ENCODE data around the gene HNRNPL. TPM values are rescaled to one million over a fixed set of nuclear protein-coding genes. Genes with fewer than 3 reads are reported as not detected.

The HNRNPL gene
- total and polyA plus RNA-seq, 10 of the 15 experiments (the other 5 are each of a cell fraction or from before 2014, with no cell fraction given), result 32.5 to 512 (median 306) TPM

GRCh38 chr19:38868551-38868950 lies 18.8 kb upstream of the HNRNPL start:
- 96% methylated on average over 6 of the region's 6 CpGs for WGBS (ENCODE audit: insufficient coverage, insufficient replicate concordance, low lambda C conversion rate, missing lambda C conversion rate)
- Histone ChIP-seq H3K4me1 (ENCODE audit: control insufficient read depth, insufficient read depth, low read length) (peaks cover 32% of the 10 kb centered on the region), H4K20me1 (ENCODE audit: control insufficient read depth, insufficient read depth) (no peaks in the 10 kb centered on the region), H3K4me3 (no peak overlapping the region), H3K4me2 (ENCODE audit: control insufficient read depth, insufficient read depth) (peak overlapping the region; percentile 96), H3K27me3 (replicated peaks in 1 of 2; ENCODE audit: control insufficient read depth in 2 of 2, insufficient read depth in 2 of 2, low read length in 1 of 2) (no peaks in the 10 kb centered on the region), H3K36me3 (ENCODE audit: control insufficient read depth in 2 of 2, insufficient read depth in 2 of 2, low read length in 1 of 2) (peaks cover 0 to 4% of the 10 kb centered on the region in 2 experiments; a peak in 1 of 4 replicates), H2AFZ (ENCODE audit: control insufficient read depth, low read depth, low read length) (no peak overlapping the region), H3K27ac (ENCODE audit: control insufficient read depth, insufficient read depth) (no peak overlapping the region), H3K79me2 (ENCODE audit: control insufficient read depth, insufficient read depth, low read length) (no peaks in the 10 kb centered on the region), H3K9me3 (replicated peaks; ENCODE audit: control insufficient read depth, insufficient read depth, low read length) (no peaks in the 10 kb centered on the region), H3K9ac (ENCODE audit: control insufficient read depth, insufficient read depth, low read length) (no peak overlapping the region)
- ChIA-PET CTCF (interaction anchor here (0.8 to 2.5 kb wide), 18 partner anchors 8 to 466 kb away, joined by 3 to 17 read pairs (median 6); partner anchors contain the start of genes ECH1, FAM98C, MRPS12 and RINL), SMC1A (ENCODE audit: uncharacterized antibody, unreplicated experiment) (interaction anchor here (0.8 to 4.6 kb wide), 15 partner anchors 8 to 466 kb away, joined by 3 to 39 read pairs (median 5); partner anchors contain the start of genes ECH1, FAM98C and RINL), POLR2A (interaction anchor here (0.6 to 9.7 kb wide), 10 partner anchors 8 to 1221 kb away, joined by 3 to 144 read pairs (median 11); partner anchors contain the start of genes ECH1, NFKBIB, PSMD8 and RINL), RAD21 (ENCODE audit: unreplicated experiment) (interaction anchor here (0.7 to 4.3 kb wide), 18 partner anchors 8 to 466 kb away, joined by 3 to 34 read pairs (median 6); partner anchors contain the start of genes ACTN4, ECH1, FAM98C and HNRNPL)
- in situ Hi-C loops (cut with MboI) (loop anchor here (5.0 kb wide), 1 partner anchor 316 kb away; no protein-coding TSS in a partner anchor), intact Hi-C loops (cut with micrococcal nuclease; ENCODE audit: unreplicated experiment) (loop anchor here (5.0 kb wide), 1 partner anchor 64 kb away; the partner anchor contains the start of genes MRPS12 and SARS2)
- FAIRE-seq (no peak), DNase-seq (ENCODE audit: low read depth, low spot score) (no peak), ATAC-seq (no peak)
- BruUV-seq (replicated peaks), result TSS peak; percentile 73
- TF ChIP-seq SPI1 (IDR thresholded peaks at IDR 0.05; ENCODE audit: borderline replicate concordance, insufficient read depth, low read depth, low read length) (no peak), ZBTB33 (IDR thresholded peaks at IDR 0.05) (no peak)
